Muscle of arm (tissue), 14 donors: ENCODE measurements around the gene ACTRT2. TPM values are rescaled to one million over a fixed set of nuclear protein-coding genes. Genes with fewer than 3 reads are reported as not detected.

Source experiments
- DNase-seq: peaks from one replicate; pipeline ENCODE4 v3.0.0-alpha.2; 2013
- long read RNA-seq, 11 donors: transcript quantifications; one replicate each; lab custom pipeline, GENCODE V29; 2026
- polyA plus RNA-seq, 12 donors: library from polyadenylated mRNA; unstranded; fragments of 120-200 nt; gene quantifications; one replicate each; pipeline ENCODE4 v1.2.1, GENCODE V29; 2013; ENCODE audit not compliant: insufficient read length in 12 of 12

Gene ACTRT2
- polyA plus RNA-seq = not detected
- long read RNA-seq, donor 1 = 0 reads
- long read RNA-seq, donor 2 = 0 reads
- long read RNA-seq, donor 3 = 0 reads
- long read RNA-seq, donor 4 = 0 reads
- long read RNA-seq, donor 5 = 0 reads
- long read RNA-seq, donor 6 = 0 reads
- long read RNA-seq, donor 7 = 0 reads
- long read RNA-seq, donor 8 = 0 reads
- long read RNA-seq, donor 9 = 0 reads
- long read RNA-seq, donor 10 = 0 reads
- long read RNA-seq, donor 11 = 0 reads

- DNase-seq = no peak
These were observed at the start of gene ACTRT2 for GRCh38 chr1:3021233-3021671. TSS of gene ACTRT2 (plus strand) at chr1:3021467. CDS start at chr1:3021687, 220 bp downstream.

GRCh38 chr1:2971609-2972008, 49.7 kb upstream of the ACTRT2 start:
- DNase-seq = no peak

DNA sequence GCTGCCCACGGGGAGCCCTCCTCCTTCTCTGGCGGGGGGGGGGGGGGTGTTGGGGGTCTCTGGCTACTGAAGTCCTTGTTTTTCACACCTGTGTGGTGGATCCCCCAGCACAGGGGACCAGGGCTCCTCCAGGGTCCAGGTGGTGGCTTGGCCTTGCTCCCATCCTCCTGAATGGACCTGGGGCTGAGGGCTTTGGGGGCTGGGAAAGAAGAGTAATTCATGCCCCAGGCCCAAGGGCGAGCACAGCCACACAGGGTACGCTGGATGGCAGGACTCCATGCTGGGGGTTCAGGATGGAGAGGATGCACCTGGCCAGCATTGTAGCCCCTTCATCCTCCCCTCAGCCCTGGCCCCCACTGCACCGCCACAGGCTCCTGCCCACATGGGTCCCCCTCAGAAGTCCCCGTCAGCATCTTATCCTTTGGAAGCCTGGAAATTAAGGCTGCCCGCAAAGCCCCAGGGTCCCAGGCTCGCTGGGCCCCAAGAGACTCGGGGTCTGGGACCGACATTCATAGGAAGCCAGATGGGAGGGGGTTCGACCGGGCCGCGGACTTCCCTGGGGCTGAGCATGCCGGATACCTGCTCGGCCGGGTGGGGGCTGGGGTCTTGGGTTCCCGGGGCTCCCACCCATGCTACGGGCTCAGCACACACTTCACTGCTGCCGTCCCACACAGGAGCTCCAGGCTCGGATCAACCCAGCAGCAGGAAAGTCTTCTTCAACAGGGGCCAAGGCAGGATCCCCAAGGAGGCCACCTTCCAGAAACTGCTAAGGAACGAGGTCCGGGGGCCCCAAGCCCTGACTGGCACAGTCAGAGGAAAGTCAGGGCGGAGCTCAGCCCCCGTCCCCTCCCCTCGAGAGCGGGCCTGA, 49.0 kb upstream of the ACTRT2 start:
- no peak for DNase-seq

GRCh38 chr1:2972879-2973575, 48.2 kb upstream of the ACTRT2 start:
- DNase-seq = no peak

DNA sequence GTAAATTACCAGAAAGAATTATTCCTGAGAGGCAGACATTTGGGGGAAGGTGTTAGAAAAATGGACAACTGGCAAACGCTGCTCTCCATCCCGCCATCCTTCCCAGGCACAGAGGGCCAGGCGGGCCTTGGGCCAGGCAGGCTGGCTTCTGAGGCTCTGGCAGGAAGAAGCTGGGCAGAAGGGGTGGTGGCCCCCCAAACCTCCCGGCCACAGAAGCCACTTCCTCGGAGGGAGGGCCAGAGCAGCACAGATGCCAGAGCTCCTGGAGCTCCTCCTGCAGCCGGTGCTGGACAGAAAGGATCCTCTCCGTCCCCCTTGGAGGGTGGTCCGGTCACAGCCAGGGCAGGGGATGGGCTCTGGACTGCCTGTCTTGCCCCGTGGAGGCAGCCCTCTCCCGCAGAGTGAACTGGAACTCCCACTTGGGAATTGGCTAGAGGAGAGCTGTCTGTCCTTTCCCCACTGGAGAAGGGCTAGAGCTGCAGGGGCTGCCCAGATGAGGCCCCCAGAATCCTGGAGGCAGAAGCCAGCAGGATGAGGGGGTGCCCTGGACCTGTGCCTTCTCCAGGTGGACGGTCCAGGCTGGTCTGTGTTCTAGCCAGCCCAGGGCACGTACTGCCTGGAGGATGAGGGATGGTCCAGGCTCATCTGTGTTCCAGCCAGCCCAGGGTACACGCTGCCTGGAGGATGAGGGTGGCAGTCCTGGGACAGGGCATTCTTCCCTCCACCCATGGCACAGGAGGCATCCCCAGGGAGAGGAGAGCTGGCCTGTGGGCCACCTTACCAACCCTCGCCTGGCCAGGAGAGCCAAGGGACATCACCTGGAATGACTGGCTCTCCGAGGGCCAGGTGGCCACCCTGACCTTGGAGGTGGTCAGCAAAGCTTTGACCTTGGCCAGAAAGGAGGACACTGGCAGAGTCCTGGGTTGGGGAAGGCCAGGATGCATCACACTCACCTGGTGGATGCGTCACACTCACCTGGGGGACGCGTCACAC, 47.4 kb upstream of the ACTRT2 start:
- DNase-seq = no peak

DNA sequence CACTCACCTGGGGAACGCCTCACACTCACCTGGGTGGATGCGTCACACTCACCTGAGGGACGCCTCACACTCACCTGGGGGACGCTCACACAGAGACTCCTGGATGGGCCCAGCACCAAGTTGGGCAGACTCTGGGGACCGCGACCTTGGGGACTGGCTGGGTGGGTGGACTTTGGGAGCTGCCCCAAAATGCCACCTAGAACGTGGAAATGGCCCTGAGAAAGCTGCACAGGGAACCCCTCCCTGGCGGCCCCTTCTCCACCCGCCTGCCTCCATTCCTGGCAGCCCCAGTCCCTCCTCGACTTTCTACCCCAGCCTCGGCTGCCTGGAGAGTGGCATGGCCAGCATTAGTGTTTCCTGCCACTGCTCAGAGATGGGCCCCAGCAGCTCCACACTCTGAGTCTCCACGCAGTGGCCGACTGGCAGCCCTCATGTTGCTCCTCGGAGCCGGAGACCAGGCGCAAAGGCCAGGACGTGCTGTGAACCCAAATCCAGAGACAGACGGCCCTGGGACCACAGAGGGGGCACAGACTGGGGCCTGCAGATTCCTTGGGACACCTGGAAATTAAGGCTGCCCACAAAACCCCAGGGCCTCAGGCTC, 46.5 kb upstream of the ACTRT2 start:
- no peak for DNase-seq

DNA sequence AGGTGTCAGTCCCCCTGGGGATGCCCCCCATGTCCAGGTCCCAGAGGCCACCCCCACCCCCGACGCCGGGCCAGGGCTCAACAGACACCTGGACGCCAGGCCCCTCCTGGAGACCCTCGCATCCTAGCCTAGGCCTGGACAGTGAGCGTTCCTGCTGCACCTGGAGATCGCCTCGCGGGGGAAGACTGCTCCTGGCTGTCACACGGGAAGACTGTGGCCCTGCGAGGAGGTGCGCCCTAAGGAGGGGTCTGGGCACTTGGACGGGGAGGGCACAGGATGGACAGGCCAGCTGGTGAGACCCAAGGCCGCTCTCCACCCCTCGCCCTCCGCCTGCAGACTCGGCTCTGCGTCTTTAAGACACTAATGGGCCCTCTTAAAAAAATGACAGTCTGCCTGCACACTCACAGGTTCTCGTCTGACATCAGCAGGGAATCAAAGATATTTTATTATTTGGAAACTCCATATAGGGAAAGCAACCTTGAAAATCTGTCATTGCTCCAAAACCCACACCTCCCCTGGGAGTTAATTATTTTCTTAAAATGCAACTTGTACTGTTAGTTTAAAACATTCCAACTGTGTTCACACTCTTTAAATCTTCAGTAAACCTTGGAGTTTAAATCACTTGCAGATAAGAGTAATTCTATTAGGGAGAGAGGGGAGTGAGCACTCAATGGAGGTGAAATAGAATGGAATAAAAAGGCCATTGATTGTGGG, 45.6 kb upstream of the ACTRT2 start:
- no peak for DNase-seq

GRCh38 chr1:2976180-2976562, 45.1 kb upstream of the ACTRT2 start:
- no peak for DNase-seq

GRCh38 chr1:2977886-2978611, 43.2 kb upstream of the ACTRT2 start:
- no peak for DNase-seq

- no peak for DNase-seq
These were observed 42.5 kb upstream of the ACTRT2 start for GRCh38 chr1:2978691-2979190.

- DNase-seq = no peak
These were observed 41.8 kb upstream of the ACTRT2 start for GRCh38 chr1:2979191-2980072.

GRCh38 chr1:2980073-2980791, 41.0 kb upstream of the ACTRT2 start:
- no peak for DNase-seq

DNA sequence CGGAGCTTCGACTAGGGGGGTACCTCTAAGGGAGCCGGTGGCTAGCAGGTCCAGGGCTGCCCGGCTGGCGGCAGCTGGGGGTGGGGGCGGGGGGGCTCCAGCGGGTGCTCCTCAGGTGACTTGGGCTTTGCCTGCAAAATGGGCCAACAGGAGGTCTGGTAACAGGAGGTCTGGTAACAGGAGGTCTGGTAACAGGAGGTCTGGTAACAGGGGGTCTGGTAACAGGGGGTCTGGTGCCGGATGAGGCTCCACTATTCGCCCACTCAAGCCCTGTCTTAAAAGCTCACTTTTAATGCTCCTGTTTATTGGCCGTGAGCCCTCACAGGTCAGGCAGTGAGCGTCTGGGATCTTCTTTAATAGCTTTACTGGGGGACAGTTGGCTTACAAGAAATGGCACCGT, 40.4 kb upstream of the ACTRT2 start:
- DNase-seq = no peak

- no peak for DNase-seq
These were observed 39.9 kb upstream of the ACTRT2 start for GRCh38 chr1:2981388-2981787.

DNA sequence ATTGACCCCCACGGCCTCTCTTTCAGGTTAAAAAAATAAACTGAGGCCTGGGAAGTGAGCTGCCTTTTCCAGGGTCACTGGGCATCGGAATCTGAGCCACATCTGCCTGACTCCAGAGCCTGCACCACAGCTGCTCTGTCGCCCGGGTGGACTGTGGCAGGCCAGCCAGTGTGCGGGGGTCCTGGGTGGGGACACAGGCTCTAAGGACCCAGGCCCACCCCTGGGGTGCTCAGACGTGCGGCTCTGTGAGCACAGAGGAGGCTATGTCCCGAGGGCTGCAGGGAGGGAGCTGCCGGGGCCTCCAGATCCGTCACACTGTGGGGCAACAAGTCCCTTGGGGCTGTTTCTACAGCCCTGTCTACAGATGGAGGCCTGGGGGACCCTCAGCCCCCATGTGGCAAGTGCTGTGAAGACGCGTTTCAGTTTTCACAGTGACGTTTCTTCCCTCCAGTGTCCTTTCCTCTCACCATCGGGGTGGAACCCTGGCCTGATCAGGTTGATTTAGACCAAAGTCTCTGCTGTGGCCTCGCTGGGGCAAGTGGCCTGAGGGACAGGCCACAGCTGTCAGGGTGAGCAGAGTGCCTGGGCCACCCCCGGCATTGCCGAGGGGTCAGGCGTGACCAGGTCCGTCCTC, 39.2 kb upstream of the ACTRT2 start:
- no peak for DNase-seq

DNA sequence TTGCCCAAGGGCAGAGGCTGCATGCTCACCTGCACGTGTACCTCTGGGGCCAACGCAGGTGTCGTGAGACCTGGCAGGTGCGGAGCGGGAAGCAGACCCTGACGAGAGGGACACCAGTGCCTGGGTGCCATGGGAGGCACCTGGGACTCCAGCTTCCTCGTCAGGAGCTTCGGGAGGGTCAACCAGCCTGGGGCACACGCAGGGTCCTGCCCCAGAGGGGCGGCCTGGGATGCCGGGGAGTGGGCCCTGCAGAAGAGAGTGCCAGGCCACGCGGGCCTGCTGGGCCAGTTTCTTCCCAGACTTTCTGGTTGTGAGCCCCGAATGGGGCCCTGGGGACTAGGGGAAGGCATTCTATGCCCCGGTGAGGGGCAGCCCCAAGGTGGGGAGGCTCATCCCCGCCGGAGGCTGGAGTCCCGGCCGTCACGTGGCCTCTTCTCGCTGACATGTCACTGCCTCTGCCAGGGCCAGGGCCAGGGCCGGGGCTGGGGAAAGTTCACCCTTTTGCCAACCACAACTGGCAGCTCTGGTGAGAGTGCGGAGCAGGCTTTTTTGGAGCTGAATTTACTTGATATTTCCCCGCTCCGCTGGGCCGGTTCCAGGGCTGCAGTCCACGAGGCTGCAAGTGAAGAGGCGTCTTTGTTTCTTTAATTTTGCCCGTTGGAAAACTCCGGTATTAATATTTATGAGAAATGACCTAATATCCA, 38.5 kb upstream of the ACTRT2 start:
- no peak for DNase-seq
